HCT116 (cell line): ENCODE data around the gene KSR1. TPM values are rescaled to one million over a fixed set of nuclear protein-coding genes. Genes with fewer than 3 reads are reported as not detected.

Experiments
- ATAC-seq: fragments of 200-7000 bp; cut with Tn5 transposase; 2 replicates; pipeline ENCODE4 v1.9.1; 2020; ENCODE audit warnings: mild to moderate bottlenecking, moderate library complexity
- BruUV-seq: library from RNA; stranded (reverse); fragments of 400-500 nt; replicated peaks from 2 replicates; lab custom pipeline; 2021; lab: Mats Ljungman, UMichigan
- CTCF ChIA-PET: fragments of 300-600 bp; sonication (Branson Sonifier 250); formaldehyde crosslinking; loops from one replicate; lab custom pipeline; 2021; ENCODE audit warnings: antibody characterized with exemption; lab: Charles Lee
- POLR2A ChIA-PET: fragments of 300-600, 350-600 bp; sonication (Branson Sonifier 250); formaldehyde crosslinking; loops from one replicate; lab custom pipeline; 2021; ENCODE audit warnings: antibody characterized with exemption; lab: Charles Lee
- RAD21 ChIA-PET, 2 experiments: fragments of 300-600 bp; sonication (Branson Sonifier 250); formaldehyde crosslinking; loops; one replicate each; lab custom pipeline; 2023; ENCODE audit warnings: low total read pairs in 2 of 2; ENCODE audit not compliant: uncharacterized antibody in 2 of 2, unreplicated experiment in 2 of 2, low non-redundant PET in 1 of 2; lab: Charles Lee
- DNase-seq: peaks from one replicate; pipeline ENCODE4 v3.0.0-alpha.2; 2010; ENCODE audit warnings: low read depth, low spot score
- H2AFZ ChIP-seq: fragments of 200-600 bp; shearing (Covaris generic), sonication (generic); 2 replicates; pipeline ENCODE4 v1.6.1; 2017; ENCODE audit warnings: low read depth, mixed run types, mixed read lengths, antibody characterized with exemption, low read length; ENCODE audit not compliant: poor library complexity, severe bottlenecking
- H3K27ac ChIP-seq: 2 replicates; pipeline ENCODE4 v1.5.1; 2012; ENCODE audit warnings: low read depth, low read length
- H3K27me3 ChIP-seq: fragments of 200-600 bp; sonication (generic); 2 replicates; pipeline ENCODE4 v1.6.1; 2016; ENCODE audit warnings: mixed run types, low read length, mixed read lengths; ENCODE audit not compliant: insufficient read depth
- H3K36me3 ChIP-seq, 2 experiments: fragments of 200-500 bp in 1 of 2; fragments of 200-600 bp in 1 of 2; sonication (Bioruptor generic) in 1 of 2; sonication (generic) in 1 of 2; 2 replicates each; pipeline versions ENCODE4 v1.5.1 to v1.6.1; 2014 to 2016; ENCODE audit warnings: low read length in 2 of 2, inconsistent platforms in 1 of 2, mixed read lengths in 1 of 2, mixed run types in 1 of 2; ENCODE audit not compliant: insufficient read depth in 2 of 2, control insufficient read depth in 1 of 2
- H3K4me1 ChIP-seq, 2 experiments: fragments of 200-600 bp in 1 of 2; sonication (generic) in 1 of 2; 2 replicates each; pipeline versions ENCODE4 v1.5.1 to v1.6.1; 2012 to 2017; ENCODE audit warnings: low read length in 2 of 2, inconsistent platforms in 1 of 2, mild to moderate bottlenecking in 1 of 2, mixed read lengths in 1 of 2, mixed run types in 1 of 2, moderate library complexity in 1 of 2; ENCODE audit not compliant: insufficient read depth in 2 of 2, control insufficient read depth in 1 of 2
- H3K4me2 ChIP-seq: fragments of 200-600 bp; sonication (generic); 2 replicates; pipeline ENCODE4 v1.6.1; 2017; ENCODE audit warnings: mixed run types, low read length, mixed read lengths
- H3K4me3 ChIP-seq, 2 experiments: fragments of 200-600 bp in 1 of 2; sonication (generic) in 1 of 2; replicated peaks in 1 of 2; 2 replicates each; pipeline ENCODE4 v1.5.1; 2011 to 2016; ENCODE audit warnings: low read length in 2 of 2, control low read depth in 1 of 2, low read depth in 1 of 2, mild to moderate bottlenecking in 1 of 2, mixed read lengths in 1 of 2, mixed run types in 1 of 2
- H3K79me2 ChIP-seq: fragments of 200-600 bp; sonication (generic); 2 replicates; pipeline ENCODE4 v1.6.1; 2017; ENCODE audit warnings: mild to moderate bottlenecking, mixed run types, low read length, moderate library complexity, mixed read lengths; ENCODE audit not compliant: insufficient read depth
- H3K9ac ChIP-seq: fragments of 200-600 bp; sonication (generic); 2 replicates; pipeline ENCODE4 v1.6.1; 2016; ENCODE audit warnings: low read length, mixed read lengths
- H3K9me2 ChIP-seq: fragments of 200-600 bp; sonication (generic), shearing (Covaris generic); 2 replicates; pipeline ENCODE4 v1.6.1; 2017; ENCODE audit warnings: mixed run types, mild to moderate bottlenecking, moderate library complexity; ENCODE audit not compliant: insufficient read depth
- H3K9me3 ChIP-seq, 2 experiments: fragments of 200-500 bp in 1 of 2; fragments of 200-600 bp in 1 of 2; sonication (Bioruptor generic) in 1 of 2; sonication (generic) in 1 of 2; 2 replicates each; pipeline ENCODE4 v1.6.1; 2014 to 2017; ENCODE audit warnings: low read length in 2 of 2, mixed read lengths in 2 of 2, inconsistent platforms in 1 of 2, low read depth in 1 of 2, mild to moderate bottlenecking in 1 of 2, mixed run types in 1 of 2, moderate library complexity in 1 of 2; ENCODE audit not compliant: control insufficient read depth in 1 of 2, insufficient read depth in 1 of 2
- H4K20me1 ChIP-seq: fragments of 200-600 bp; sonication (generic), shearing (Covaris generic); 2 replicates; pipeline ENCODE4 v1.6.1; 2017; ENCODE audit warnings: mixed run types, mild to moderate bottlenecking, moderate library complexity; ENCODE audit not compliant: insufficient read depth
- CBX3 ChIP-seq: IDR thresholded peaks from 2 replicates; pipeline ENCODE4 v1.6.1; 2012; ENCODE audit warnings: low read depth
- CEBPB ChIP-seq: IDR thresholded peaks from 2 replicates; pipeline ENCODE4 v1.6.1; 2012; ENCODE audit warnings: low read depth
- EGR1 ChIP-seq: IDR thresholded peaks from 2 replicates; pipeline ENCODE4 v1.6.1; 2012; ENCODE audit warnings: low read depth
- EZH2phosphoT487 ChIP-seq: fragments of 200-600 bp; IDR thresholded peaks from 2 replicates; pipeline ENCODE4 v1.6.1; 2018; ENCODE audit warnings: antibody characterized with exemption, borderline replicate concordance
- FOSL1 ChIP-seq: IDR thresholded peaks from 2 replicates; pipeline ENCODE4 v1.6.1; 2012; ENCODE audit warnings: low read depth
- POLR2A ChIP-seq: IDR thresholded peaks from 2 replicates; pipeline ENCODE4 v1.7.0; 2011; ENCODE audit warnings: borderline replicate concordance; ENCODE audit not compliant: insufficient read depth, insufficient read length; ENCODE audit errors: extremely low read depth
- POLR2AphosphoS5 ChIP-seq: IDR thresholded peaks from 2 replicates; pipeline ENCODE4 v1.6.1; 2011; ENCODE audit warnings: mild to moderate bottlenecking, low read depth, low read length, moderate library complexity
- SIN3A ChIP-seq: IDR thresholded peaks from 2 replicates; pipeline ENCODE4 v1.6.1; 2012; ENCODE audit warnings: low read depth
- TCF7L2 ChIP-seq: IDR thresholded peaks from 2 replicates; pipeline ENCODE4 v1.7.0; 2011; ENCODE audit warnings: borderline replicate concordance, inconsistent platforms; ENCODE audit not compliant: insufficient read depth, insufficient read length; ENCODE audit errors: extremely low read depth
- YY1 ChIP-seq: IDR thresholded peaks from 2 replicates; pipeline ENCODE4 v1.6.1; 2011; ENCODE audit warnings: low read length, low read depth, moderate library complexity, mild to moderate bottlenecking; ENCODE audit not compliant: insufficient replicate concordance; ENCODE audit errors: extremely low read depth
- ZFX ChIP-seq: fragments of 450-650 bp; IDR thresholded peaks from 2 replicates; pipeline ENCODE4 v1.6.1; 2017
- ZNF274 ChIP-seq: fragments of 200-500 bp; sonication (Bioruptor generic); IDR thresholded peaks from 2 replicates; pipeline ENCODE4 v1.6.1; 2014; ENCODE audit warnings: mild to moderate bottlenecking, low read depth, low read length, inconsistent platforms
- intact Hi-C: fragments of 100-400 bp; cut with micrococcal nuclease; formaldehyde crosslinking; loops from 2 replicates; pipeline ENCODE4 v1.10.0; 2022
- total RNA-seq: library from RNA; stranded (reverse); gene quantifications from one replicate; pipeline ENCODE4 v1.2.1, GENCODE V29; 2021; ENCODE audit not compliant: unreplicated experiment
- TF ChIP-seq, protein P1 (sequence below): IDR thresholded peaks from 2 replicates; pipeline ENCODE4 v1.6.1; 2011; ENCODE audit warnings: mild to moderate bottlenecking, low read length, moderate library complexity; ENCODE audit not compliant: insufficient replicate concordance; ENCODE audit errors: extremely low read depth
- TF ChIP-seq, protein P2 (sequence below): IDR thresholded peaks from 2 replicates; pipeline ENCODE4 v1.6.1; 2012

KSR1 gene
- total RNA-seq, 1 experiment from 2014 or later = 16.5 TPM

DNA sequence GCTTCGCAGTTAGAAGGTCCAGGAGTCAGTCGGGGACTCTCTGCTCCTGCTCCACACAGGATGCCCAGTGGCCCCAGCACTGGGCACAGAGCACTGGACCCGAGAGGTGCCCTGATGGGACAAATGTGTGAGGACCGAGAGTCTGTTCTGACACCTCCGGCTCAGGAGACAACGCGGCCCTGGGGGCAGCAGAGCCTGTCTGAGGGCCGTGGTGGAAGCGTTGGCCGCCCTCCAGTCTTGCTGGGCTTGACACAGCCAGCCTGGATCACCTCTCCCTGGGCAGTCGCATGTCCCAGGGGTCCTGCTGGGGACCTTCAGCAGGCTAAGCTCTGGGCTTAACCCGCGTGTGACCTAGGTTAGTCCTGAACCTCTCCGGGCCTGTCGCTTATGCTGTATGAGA, 197.9 kb downstream of the KSR1 start:
- peak overlapping the region; percentile 18 for H3K4me2 ChIP-seq
- CTCF ChIA-PET = interaction anchor here (0.8 to 3.1 kb wide), 25 partner anchors 9 to 418 kb away, joined by 3 to 76 read pairs (median 4); partner anchors contain the start of gene LYRM9
- no peak overlapping the region for H3K9ac ChIP-seq
- H3K4me1 ChIP-seq = peaks cover 3 to 6% of the 10 kb centered on the region in 2 experiments; a peak in 2 of 4 replicates
- RAD21 ChIA-PET = interaction anchor here (1.1 to 1.4 kb wide), 4 partner anchors 102 to 418 kb away, joined by 3 to 11 read pairs (median 6); no protein-coding TSS in a partner anchor
- peak overlapping the region; percentile 13; the same call in 1 of the 2 replicates for H3K27ac ChIP-seq
- no peaks in the 10 kb centered on the region for H3K27me3 ChIP-seq
- BruUV-seq = no TSS peak
- intact Hi-C loops = loop anchor here (1.0 to 5.0 kb wide), 4 partner anchors 102 to 407 kb away; no protein-coding TSS in a partner anchor
- no peak overlapping the region for H3K4me3 ChIP-seq
- H3K9me3 ChIP-seq = no peaks in the 10 kb centered on the region
- ATAC-seq (no peak), DNase-seq (no peak)
- TF ChIP-seq ZFX (no peak), POLR2AphosphoS5 (no peak), POLR2A (no peak)
- no peaks in the 10 kb centered on the region for H3K36me3 ChIP-seq
- POLR2A ChIA-PET = interaction anchor here (0.9 kb wide), 1 partner anchor 103 kb away, joined by 4 read pairs; no protein-coding TSS in a partner anchor
- H3K79me2 ChIP-seq = no peaks in the 10 kb centered on the region
- H3K9me2 ChIP-seq = no peaks in the 10 kb centered on the region
- H2AFZ ChIP-seq = peak overlapping the region; percentile 39
- no peaks in the 10 kb centered on the region for H4K20me1 ChIP-seq

DNA sequence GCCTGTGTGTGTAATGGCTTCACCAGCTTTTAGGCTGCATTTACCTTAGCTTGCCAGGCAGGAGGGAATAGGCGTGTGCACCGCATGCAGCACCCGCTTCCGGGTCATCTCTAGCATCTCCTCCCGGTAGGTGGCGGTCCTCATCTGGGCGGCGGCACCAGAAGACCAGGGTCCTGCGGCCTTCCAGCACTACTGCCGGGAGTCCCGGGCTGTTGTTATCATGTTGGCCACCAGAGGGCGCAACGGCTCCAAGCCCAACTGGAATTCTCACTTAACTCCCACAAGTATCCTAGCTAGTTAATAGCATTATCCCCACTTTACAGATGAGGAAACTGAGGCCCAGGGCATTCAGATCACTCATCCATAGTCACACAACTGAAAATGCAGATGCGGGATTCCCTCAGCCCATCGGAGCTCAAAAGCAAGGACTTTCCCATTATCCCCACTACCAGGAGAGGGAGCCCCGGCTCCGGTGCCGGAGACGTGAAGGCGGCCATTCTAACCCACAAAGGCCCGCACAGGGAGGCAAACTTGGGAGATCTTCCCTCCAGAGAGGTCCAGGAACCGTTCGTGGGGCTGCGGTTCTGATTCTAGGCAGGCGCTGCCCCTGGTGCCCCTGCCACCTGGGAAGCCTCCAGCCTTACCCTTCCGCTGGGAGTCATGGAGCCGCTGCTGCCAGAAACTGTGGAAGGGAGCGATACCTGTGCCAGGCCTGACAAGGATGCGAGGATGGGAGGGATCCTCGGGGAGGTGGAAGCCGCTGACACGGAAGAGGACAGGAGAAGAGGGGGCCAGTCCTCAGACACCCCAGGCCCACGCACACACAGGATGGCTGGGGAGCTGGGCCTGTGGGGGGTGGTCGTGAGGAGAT, 198.6 kb downstream of the KSR1 start:
- Histone ChIP-seq H3K27me3 (no peaks in the 10 kb centered on the region), H3K79me2 (no peaks in the 10 kb centered on the region), H3K4me1 (peaks cover 3 to 6% of the 10 kb centered on the region in 2 experiments; a peak in 2 of 4 replicates), H3K36me3 (no peaks in the 10 kb centered on the region), H3K4me2 (peak overlapping the region; percentile 18), H3K27ac (peak overlapping the region; percentile 13; the same call in 1 of the 2 replicates), H3K9ac (no peak overlapping the region), H3K4me3 (no peak overlapping the region), H3K9me2 (no peaks in the 10 kb centered on the region), H4K20me1 (no peaks in the 10 kb centered on the region), H2AFZ (peak overlapping the region; percentile 47), H3K9me3 (no peaks in the 10 kb centered on the region)
- intact Hi-C loops = loop anchor here (1.0 to 5.0 kb wide), 4 partner anchors 101 to 408 kb away; no protein-coding TSS in a partner anchor
- peak; percentile 76 for DNase-seq
- no TSS peak for BruUV-seq
- ChIA-PET RAD21 (interaction anchor here (1.1 to 1.4 kb wide), 4 partner anchors 101 to 419 kb away, joined by 3 to 11 read pairs (median 6); no protein-coding TSS in a partner anchor), CTCF (interaction anchor here (0.8 to 3.1 kb wide), 30 partner anchors 8 to 448 kb away, joined by 3 to 76 read pairs (median 4); partner anchors contain the start of gene LYRM9), POLR2A (interaction anchor here (0.9 kb wide), 1 partner anchor 102 kb away, joined by 4 read pairs; no protein-coding TSS in a partner anchor)
- peak; percentile 97 for ATAC-seq
- TF ChIP-seq SIN3A (no peak), YY1 (no peak), EZH2phosphoT487 (no peak), TCF7L2 (peak; percentile 32), POLR2AphosphoS5 (no peak), CEBPB (no peak), EGR1 (no peak), CBX3 (no peak; the same call in none of the 2 replicates), FOSL1 (no peak), ZNF274 (no peak)
- TF ChIP-seq, protein P1, sequence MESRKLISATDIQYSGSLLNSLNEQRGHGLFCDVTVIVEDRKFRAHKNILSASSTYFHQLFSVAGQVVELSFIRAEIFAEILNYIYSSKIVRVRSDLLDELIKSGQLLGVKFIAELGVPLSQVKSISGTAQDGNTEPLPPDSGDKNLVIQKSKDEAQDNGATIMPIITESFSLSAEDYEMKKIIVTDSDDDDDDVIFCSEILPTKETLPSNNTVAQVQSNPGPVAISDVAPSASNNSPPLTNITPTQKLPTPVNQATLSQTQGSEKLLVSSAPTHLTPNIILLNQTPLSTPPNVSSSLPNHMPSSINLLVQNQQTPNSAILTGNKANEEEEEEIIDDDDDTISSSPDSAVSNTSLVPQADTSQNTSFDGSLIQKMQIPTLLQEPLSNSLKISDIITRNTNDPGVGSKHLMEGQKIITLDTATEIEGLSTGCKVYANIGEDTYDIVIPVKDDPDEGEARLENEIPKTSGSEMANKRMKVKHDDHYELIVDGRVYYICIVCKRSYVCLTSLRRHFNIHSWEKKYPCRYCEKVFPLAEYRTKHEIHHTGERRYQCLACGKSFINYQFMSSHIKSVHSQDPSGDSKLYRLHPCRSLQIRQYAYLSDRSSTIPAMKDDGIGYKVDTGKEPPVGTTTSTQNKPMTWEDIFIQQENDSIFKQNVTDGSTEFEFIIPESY = no peak
- TF ChIP-seq, protein P2, sequence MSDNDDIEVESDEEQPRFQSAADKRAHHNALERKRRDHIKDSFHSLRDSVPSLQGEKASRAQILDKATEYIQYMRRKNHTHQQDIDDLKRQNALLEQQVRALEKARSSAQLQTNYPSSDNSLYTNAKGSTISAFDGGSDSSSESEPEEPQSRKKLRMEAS = 0 out of 2 replicates have a peak, but pooled peaks have one; percentile 54
